H9 (cell line): ENCODE data around the gene APCS. TPM values are rescaled to one million over a fixed set of nuclear protein-coding genes. Genes with fewer than 3 reads are reported as not detected.

Experiments used
- DNase-seq: peaks from one replicate; pipeline ENCODE4 v3.0.0-alpha.2; 2017
- H2AFZ ChIP-seq: one replicate; pipeline ENCODE4 v1.6.1; 2013; ENCODE audit warnings: mild to moderate bottlenecking, low read length, control low read depth, moderate library complexity
- H2AK5ac ChIP-seq: 2 replicates; pipeline ENCODE4 v1.6.1; 2013; ENCODE audit warnings: low read length, control low read depth, mixed read lengths; ENCODE audit not compliant: insufficient read length
- H2BK120ac ChIP-seq: one replicate; pipeline ENCODE4 v1.6.1; 2013; ENCODE audit warnings: low read depth, mild to moderate bottlenecking, low read length, control low read depth, inconsistent platforms; ENCODE audit not compliant: poor library complexity, severe bottlenecking
- H2BK12ac ChIP-seq: 2 replicates; pipeline ENCODE4 v1.6.1; 2013; ENCODE audit warnings: low read length, control low read depth, mixed read lengths, low read depth; ENCODE audit not compliant: insufficient read length
- H2BK15ac ChIP-seq: 2 replicates; pipeline ENCODE4 v1.6.1; 2013; ENCODE audit warnings: low read depth, low read length, control low read depth
- H2BK20ac ChIP-seq: one replicate; pipeline ENCODE4 v1.6.1; 2013; ENCODE audit warnings: low read depth, mild to moderate bottlenecking, low read length, control low read depth, inconsistent platforms; ENCODE audit not compliant: poor library complexity, severe bottlenecking
- H2BK5ac ChIP-seq: 2 replicates; pipeline ENCODE4 v1.6.1; 2013; ENCODE audit warnings: low read length, control low read depth, mixed read lengths; ENCODE audit not compliant: insufficient read length
- H3K14ac ChIP-seq: 2 replicates; pipeline ENCODE4 v1.6.1; 2013; ENCODE audit warnings: low read length, control low read depth; ENCODE audit not compliant: insufficient read depth
- H3K18ac ChIP-seq: 2 replicates; pipeline ENCODE4 v1.6.1; 2013; ENCODE audit warnings: low read depth, mild to moderate bottlenecking, mixed read lengths, low read length, control low read depth; ENCODE audit not compliant: insufficient read length
- H3K23ac ChIP-seq: 2 replicates; pipeline ENCODE4 v1.6.1; 2013; ENCODE audit warnings: low read length, control low read depth, mixed read lengths, low read depth; ENCODE audit not compliant: insufficient read length
- H3K23me2 ChIP-seq: 2 replicates; pipeline ENCODE4 v1.6.1; 2013; ENCODE audit warnings: low read depth, mild to moderate bottlenecking, mixed read lengths, low read length, control low read depth; ENCODE audit not compliant: insufficient read length, poor library complexity, severe bottlenecking
- H3K27ac ChIP-seq: 2 replicates; pipeline ENCODE4 v1.5.1; 2013; ENCODE audit warnings: low read length, control low read depth, mixed read lengths, low read depth; ENCODE audit not compliant: insufficient read length
- H3K27me3 ChIP-seq: 2 replicates; pipeline ENCODE4 v1.6.1; 2013; ENCODE audit warnings: low read length, control low read depth, inconsistent platforms; ENCODE audit not compliant: insufficient read depth
- H3K4ac ChIP-seq: 2 replicates; pipeline ENCODE4 v1.6.1; 2013; ENCODE audit warnings: low read depth, mild to moderate bottlenecking, control low read depth, inconsistent platforms, low read length, moderate library complexity
- H3K4me1 ChIP-seq: 2 replicates; pipeline ENCODE4 v1.6.1; 2013; ENCODE audit warnings: low read length, control low read depth, inconsistent platforms; ENCODE audit not compliant: insufficient read depth
- H3K4me2 ChIP-seq: 2 replicates; pipeline ENCODE4 v1.6.1; 2013; ENCODE audit warnings: low read length, control low read depth, mixed read lengths; ENCODE audit not compliant: insufficient read length, insufficient read depth
- H3K56ac ChIP-seq: 2 replicates; pipeline ENCODE4 v1.6.1; 2013; ENCODE audit warnings: low read depth, mild to moderate bottlenecking, mixed read lengths, low read length, control low read depth; ENCODE audit not compliant: insufficient read length
- H3K79me1 ChIP-seq: 2 replicates; pipeline ENCODE4 v1.6.1; 2013; ENCODE audit warnings: low read depth, mild to moderate bottlenecking, moderate library complexity, low read length, control low read depth, inconsistent platforms; ENCODE audit not compliant: insufficient read depth, poor library complexity, severe bottlenecking
- H3K79me2 ChIP-seq: 2 replicates; pipeline ENCODE4 v1.6.1; 2013; ENCODE audit warnings: low read length, control low read depth, inconsistent platforms; ENCODE audit not compliant: insufficient read depth
- H3K9ac ChIP-seq: 2 replicates; pipeline ENCODE4 v1.6.1; 2013; ENCODE audit warnings: low read length, control low read depth, mixed read lengths; ENCODE audit not compliant: insufficient read length; ENCODE audit errors: extremely low read depth
- H3K9me3 ChIP-seq: one replicate; pipeline ENCODE4 v1.6.1; 2013; ENCODE audit warnings: low read depth, low read length, inconsistent platforms; ENCODE audit not compliant: control insufficient read depth
- H3T11ph ChIP-seq: one replicate; pipeline ENCODE4 v1.6.1; 2013; ENCODE audit warnings: mild to moderate bottlenecking, low read length, control low read depth, inconsistent platforms
- H4K20me1 ChIP-seq: one replicate; pipeline ENCODE4 v1.6.1; 2013; ENCODE audit not compliant: control insufficient read depth, insufficient read length, insufficient read depth
- H4K5ac ChIP-seq: 2 replicates; pipeline ENCODE4 v1.6.1; 2013; ENCODE audit warnings: low read depth, mild to moderate bottlenecking, mixed read lengths, low read length, control low read depth; ENCODE audit not compliant: insufficient read length
- H4K8ac ChIP-seq: replicated peaks from 2 replicates; pipeline ENCODE4 v1.6.1; 2013; ENCODE audit warnings: low read length, control low read depth, mixed read lengths, low read depth; ENCODE audit not compliant: insufficient read length
- H4K91ac ChIP-seq: 2 replicates; pipeline ENCODE4 v1.6.1; 2013; ENCODE audit warnings: low read depth, mild to moderate bottlenecking, moderate library complexity, mixed read lengths, low read length, control low read depth; ENCODE audit not compliant: insufficient read length
- H3K27ac Mint-ChIP-seq, 3 experiments: 2 replicates in 2 of 3; 3 replicates in 1 of 3; pipeline ENCODE4 v1.8.0; 2020 to 2021; ENCODE audit warnings: mixed read lengths in 3 of 3, mild to moderate bottlenecking in 1 of 3, moderate library complexity in 1 of 3
- H3K27me3 Mint-ChIP-seq: 2 replicates; pipeline ENCODE4 v1.8.0; 2021; ENCODE audit warnings: low read depth, mild to moderate bottlenecking, moderate library complexity, mixed read lengths
- H3K36me3 Mint-ChIP-seq, 3 experiments: 2 replicates in 2 of 3; 3 replicates in 1 of 3; pipeline ENCODE4 v1.8.0; 2020 to 2021; ENCODE audit warnings: low read depth in 3 of 3, mixed read lengths in 3 of 3; ENCODE audit not compliant: insufficient read depth in 1 of 3
- H3K4me1 Mint-ChIP-seq, 2 experiments: 2 replicates each; pipeline ENCODE4 v1.8.0; 2020; ENCODE audit warnings: mixed read lengths in 2 of 2
- H3K4me3 Mint-ChIP-seq, 2 experiments: 2 replicates in 1 of 2; 3 replicates in 1 of 2; pipeline ENCODE4 v1.8.0; 2020 to 2021; ENCODE audit warnings: mild to moderate bottlenecking in 2 of 2, mixed read lengths in 2 of 2, moderate library complexity in 1 of 2
- H3K9me3 Mint-ChIP-seq, 2 experiments: 2 replicates in 1 of 2; 3 replicates in 1 of 2; pipeline ENCODE4 v1.8.0; 2020; ENCODE audit warnings: mild to moderate bottlenecking in 2 of 2, mixed read lengths in 2 of 2, moderate library complexity in 1 of 2
- CTCF ChIP-seq: fragments of 200-600 bp; sonication (generic); conservative IDR thresholded peaks from 3 replicates; pipeline ENCODE4 v1.8.0; 2021; ENCODE audit warnings: antibody characterized with exemption, mild to moderate bottlenecking
- WGBS: extraction: QIAGEN DNeasy Blood & Tissue Kit; methylation state at CpG from one replicate; pipeline ENCODE4 v1.1.7; 2013; ENCODE audit warnings: missing lambda C conversion rate, low lambda C conversion rate, mixed read lengths; ENCODE audit not compliant: insufficient read length; ENCODE audit errors: extremely low coverage; 5-methylcytosine and 5-hydroxymethylcytosine counted together
- total RNA-seq: library from RNA; stranded (reverse); gene quantifications from 2 replicates; pipeline ENCODE4 v1.2.1, GENCODE V29; 2021

The APCS gene
- total RNA-seq, 1 experiment from 2014 or later, result not detected

GRCh38 chr1:159562680-159563079 is 24.9 kb upstream of the APCS start:
- no CpG with 5 or more reads among the region's 1 CpG for WGBS
- H2BK120ac ChIP-seq, result no peak overlapping the region

More at GRCh38 chr1:159562680-159563079, 24.9 kb upstream of the APCS start:
- H4K8ac ChIP-seq, result no peak overlapping the region
- H3K4me1 ChIP-seq, result no peaks in the 10 kb centered on the region
- no peak overlapping the region for H3K4me3 Mint-ChIP-seq
- no peak overlapping the region for H3K18ac ChIP-seq
- no peak overlapping the region for H2BK12ac ChIP-seq
- TF ChIP-seq CTCF, result no peak
- H3K9me3 Mint-ChIP-seq, result peaks cover 0 to 78% of the 10 kb centered on the region in 2 experiments; a peak in 3 of 5 replicates
- H4K20me1 ChIP-seq, result no peaks in the 10 kb centered on the region
- peaks cover 0 to 19% (median 0%) of the 10 kb centered on the region in 3 experiments; a peak in 2 of 7 replicates for H3K36me3 Mint-ChIP-seq
- H3K4me2 ChIP-seq, result no peak overlapping the region
- no peak overlapping the region for H3K9ac ChIP-seq
- H2AK5ac ChIP-seq, result no peak overlapping the region
- H3K27me3 ChIP-seq, result no peaks in the 10 kb centered on the region
- no peak overlapping the region for H3T11ph ChIP-seq
- H3K27me3 Mint-ChIP-seq, result no peaks in the 10 kb centered on the region; the same call in 1 of the 2 replicates
- no peaks in the 10 kb centered on the region for H3K79me1 ChIP-seq
- no peak overlapping the region for H2BK15ac ChIP-seq
- no peak overlapping the region for H3K4ac ChIP-seq
- no peak overlapping the region for H2AFZ ChIP-seq
- no peaks in the 10 kb centered on the region for H3K9me3 ChIP-seq
- H4K91ac ChIP-seq, result no peak overlapping the region
- H3K56ac ChIP-seq, result no peak overlapping the region
- H2BK5ac ChIP-seq, result no peak overlapping the region
- no peaks in the 10 kb centered on the region for H3K23me2 ChIP-seq
- no peak overlapping the region for H3K27ac ChIP-seq
- H3K14ac ChIP-seq, result no peak overlapping the region
- no peak for DNase-seq
- H3K27ac Mint-ChIP-seq, result no peak overlapping the region
- no peak overlapping the region for H4K5ac ChIP-seq
- H2BK20ac ChIP-seq, result no peak overlapping the region
- H3K79me2 ChIP-seq, result no peaks in the 10 kb centered on the region
- no peak overlapping the region for H3K23ac ChIP-seq
- no peaks in the 10 kb centered on the region for H3K4me1 Mint-ChIP-seq
